Lung (tissue), 12 donors: ENCODE results near the gene PPP2R3B. TPM values are rescaled to one million over a fixed set of nuclear protein-coding genes. Genes with fewer than 3 reads are reported as not detected.
"Not testable (repeated sequence)": the region's sequence is repeated elsewhere in the genome, so short reads cannot be mapped to it uniquely, and the experiment has no call there.

ENCODE experiments used
- ATAC-seq: fragments of 200-7000 bp; cut with Tn5 transposase; one replicate; pipeline ENCODE4 v1.9.1; 2020; ENCODE audit warnings: moderate number of reproducible peaks; ENCODE audit not compliant: insufficient read depth, low FRiP score
- DNase-seq, 3 donors: peaks; one replicate each; pipeline ENCODE4 v3.0.0-alpha.2; 2013 to 2017
- H3K27ac ChIP-seq, 2 donors: one replicate each; pipeline ENCODE4 v1.5.1; 2013; ENCODE audit warnings: mild to moderate bottlenecking in 2 of 2, moderate library complexity in 2 of 2, control low read depth in 1 of 2, inconsistent platforms in 1 of 2, low read depth in 1 of 2, low read length in 1 of 2
- H3K27me3 ChIP-seq, 3 donors: one replicate each; pipeline ENCODE4 v1.5.1; 2013; ENCODE audit warnings: low read length in 2 of 3; ENCODE audit not compliant: control insufficient read depth in 3 of 3, insufficient read depth in 3 of 3
- H3K36me3 ChIP-seq, 4 donors: one replicate each; pipeline ENCODE4 v1.5.1; 2013; ENCODE audit warnings: low read length in 4 of 4, mild to moderate bottlenecking in 1 of 4, moderate library complexity in 1 of 4; ENCODE audit not compliant: control insufficient read depth in 4 of 4, insufficient read depth in 4 of 4
- H3K4me1 ChIP-seq, 5 donors: one replicate each; pipeline ENCODE4 v1.5.1; 2013; ENCODE audit warnings: low read length in 5 of 5, mild to moderate bottlenecking in 2 of 5, moderate library complexity in 1 of 5; ENCODE audit not compliant: control insufficient read depth in 5 of 5, insufficient read depth in 5 of 5
- H3K4me3 ChIP-seq: one replicate; pipeline ENCODE4 v1.5.1; 2013; ENCODE audit warnings: mild to moderate bottlenecking, control low read depth, moderate library complexity
- H3K9ac ChIP-seq, 2 donors: one replicate each; pipeline ENCODE4 v1.5.1; 2013; ENCODE audit warnings: low read length in 2 of 2, control low read depth in 1 of 2; ENCODE audit not compliant: insufficient read depth in 1 of 2
- H3K9me3 ChIP-seq, 4 donors: one replicate each; pipeline ENCODE4 v1.5.1; 2013; ENCODE audit warnings: low read length in 3 of 4, mild to moderate bottlenecking in 1 of 4, moderate library complexity in 1 of 4; ENCODE audit not compliant: control insufficient read depth in 4 of 4, insufficient read depth in 3 of 4
- WGBS, 2 donors: extraction: QIAGEN DNeasy Blood & Tissue Kit; methylation state at CpG; one replicate each; pipeline ENCODE4 v1.1.7; 2013; 5-methylcytosine and 5-hydroxymethylcytosine counted together
- polyA plus RNA-seq, 2 donors: library from polyadenylated mRNA; stranded (reverse); fragments of 200-250 nt; gene quantifications; one replicate each; pipeline ENCODE4 v1.2.1, GENCODE V29; 2013
- total RNA-seq, 2 donors: library from RNA; depleted of rRNA in 1 of 2; stranded (reverse); fragments of >200 nt in 1 of 2; gene quantifications; one replicate each; pipeline ENCODE4 v1.2.1, GENCODE V29; 2014 to 2021
- TF ChIP-seq, protein P1 (sequence below): IDR thresholded peaks from 2 replicates; pipeline ENCODE4 v1.5.1; 2012; ENCODE audit warnings: mild to moderate bottlenecking; ENCODE audit errors: control extremely low read depth, extremely low read depth
- donor health status: control.
- donor health status: control.
- donor health status: Bipolar disorder and iron deficiency.
- donor health status: healthy.
- donor health status: DM: yes; HTN: yes; CAD: no.

PPP2R3B gene
- total and polyA plus RNA-seq, 4 donors: 7.8 to 21.0 (median 15.6) TPM

DNA sequence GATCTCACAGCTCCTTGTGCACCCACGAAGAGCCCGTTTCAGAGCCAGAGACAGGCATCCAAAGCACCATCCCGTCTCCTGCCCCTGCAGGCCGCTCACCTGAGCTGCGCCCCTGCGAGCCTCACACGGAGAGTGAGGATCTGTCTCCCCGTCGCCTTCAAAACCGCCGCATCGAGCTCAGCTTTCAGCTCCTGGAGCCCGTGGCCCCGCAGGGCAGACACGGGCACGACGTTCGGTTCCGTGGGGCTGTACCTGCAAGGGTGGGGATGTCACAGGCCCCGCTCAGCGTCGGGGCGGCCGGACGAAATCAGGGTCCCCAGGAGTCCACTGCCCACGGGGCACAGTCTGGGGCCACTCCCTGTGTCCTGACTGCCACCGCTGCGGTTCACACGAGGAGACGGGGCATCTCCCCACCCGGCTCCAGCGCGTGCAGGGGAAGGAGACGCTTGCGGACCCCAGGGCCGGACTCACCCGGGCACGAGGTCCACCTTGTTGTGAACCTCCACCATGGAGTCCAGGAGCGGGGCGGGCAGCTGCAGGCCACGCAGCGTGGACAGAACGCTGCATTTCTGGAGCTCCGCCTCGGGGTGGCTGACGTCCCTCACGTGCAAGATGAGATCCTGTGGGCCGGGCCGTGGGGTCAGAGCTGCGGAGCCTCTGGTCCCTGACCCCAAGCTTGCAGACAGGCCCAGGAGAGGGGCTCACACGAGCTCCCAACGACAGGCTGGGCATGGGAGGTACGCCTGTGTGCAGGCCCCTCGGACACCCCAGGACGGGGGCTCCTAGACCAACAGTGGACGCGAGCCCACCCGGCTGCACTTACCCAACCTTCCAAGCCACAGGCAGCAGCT, 79.2 kb downstream of the PPP2R3B start:
- H3K36me3 ChIP-seq: peaks cover 38 to 57% (median 46%) of the 10 kb centered on the region in 4 donors
- peaks cover 0 to 4% (median 2%) of the 10 kb centered on the region in 4 donors for H3K9me3 ChIP-seq
- H3K9ac ChIP-seq: no peak overlapping the region
- ATAC-seq (no peak), DNase-seq (no peak)
- H3K27ac ChIP-seq: no peak overlapping the region
- no peaks in the 10 kb centered on the region for H3K27me3 ChIP-seq
- TF ChIP-seq, protein P1, sequence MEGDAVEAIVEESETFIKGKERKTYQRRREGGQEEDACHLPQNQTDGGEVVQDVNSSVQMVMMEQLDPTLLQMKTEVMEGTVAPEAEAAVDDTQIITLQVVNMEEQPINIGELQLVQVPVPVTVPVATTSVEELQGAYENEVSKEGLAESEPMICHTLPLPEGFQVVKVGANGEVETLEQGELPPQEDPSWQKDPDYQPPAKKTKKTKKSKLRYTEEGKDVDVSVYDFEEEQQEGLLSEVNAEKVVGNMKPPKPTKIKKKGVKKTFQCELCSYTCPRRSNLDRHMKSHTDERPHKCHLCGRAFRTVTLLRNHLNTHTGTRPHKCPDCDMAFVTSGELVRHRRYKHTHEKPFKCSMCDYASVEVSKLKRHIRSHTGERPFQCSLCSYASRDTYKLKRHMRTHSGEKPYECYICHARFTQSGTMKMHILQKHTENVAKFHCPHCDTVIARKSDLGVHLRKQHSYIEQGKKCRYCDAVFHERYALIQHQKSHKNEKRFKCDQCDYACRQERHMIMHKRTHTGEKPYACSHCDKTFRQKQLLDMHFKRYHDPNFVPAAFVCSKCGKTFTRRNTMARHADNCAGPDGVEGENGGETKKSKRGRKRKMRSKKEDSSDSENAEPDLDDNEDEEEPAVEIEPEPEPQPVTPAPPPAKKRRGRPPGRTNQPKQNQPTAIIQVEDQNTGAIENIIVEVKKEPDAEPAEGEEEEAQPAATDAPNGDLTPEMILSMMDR: no peak
- H3K4me3 ChIP-seq: no peak overlapping the region
- no peaks in the 10 kb centered on the region for H3K4me1 ChIP-seq
- WGBS, 2 donors: 96 to 97% methylated on average over 56 to 58 of the region's 58 CpGs

DNA sequence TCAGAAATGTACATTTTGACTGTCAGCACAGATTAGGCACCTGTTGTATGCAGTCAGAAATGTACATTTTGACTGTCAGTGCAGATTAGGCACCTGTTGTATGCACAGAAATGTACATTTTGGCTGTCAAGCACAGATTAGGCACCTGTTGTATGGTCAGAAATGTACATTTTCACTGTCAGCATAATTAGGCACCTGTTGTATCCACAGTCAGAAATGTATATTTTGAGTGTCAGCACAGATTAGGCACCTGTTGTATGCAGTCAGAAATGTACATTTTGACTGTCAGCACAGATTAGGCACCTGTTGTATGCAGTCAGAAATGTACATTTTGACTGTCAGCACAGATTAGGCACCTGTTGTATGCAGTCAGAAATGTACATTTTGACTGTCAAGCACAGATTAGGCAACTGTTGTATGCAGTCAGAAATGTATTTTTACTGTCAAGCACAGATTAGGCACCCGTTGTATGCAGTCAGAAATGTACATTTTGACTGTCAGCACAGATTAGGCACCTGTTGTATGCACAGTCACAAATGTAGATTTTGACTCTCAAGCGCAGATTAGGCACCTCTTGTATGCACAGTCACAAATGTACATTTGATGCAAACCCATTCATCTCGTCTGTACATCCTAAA, 80.0 kb downstream of the PPP2R3B start:
- not testable (repeated sequence) for ATAC-seq, DNase-seq, H3K9ac ChIP-seq, H3K4me3 ChIP-seq, H3K27ac ChIP-seq, H3K4me1 ChIP-seq, H3K27me3 ChIP-seq, H3K9me3 ChIP-seq
- H3K36me3 ChIP-seq: peaks cover 32 to 56% (median 40%) of the 10 kb centered on the region in 4 donors
- WGBS, 2 donors: 98 to 100% methylated on average over 3 of the region's 3 CpGs

DNA sequence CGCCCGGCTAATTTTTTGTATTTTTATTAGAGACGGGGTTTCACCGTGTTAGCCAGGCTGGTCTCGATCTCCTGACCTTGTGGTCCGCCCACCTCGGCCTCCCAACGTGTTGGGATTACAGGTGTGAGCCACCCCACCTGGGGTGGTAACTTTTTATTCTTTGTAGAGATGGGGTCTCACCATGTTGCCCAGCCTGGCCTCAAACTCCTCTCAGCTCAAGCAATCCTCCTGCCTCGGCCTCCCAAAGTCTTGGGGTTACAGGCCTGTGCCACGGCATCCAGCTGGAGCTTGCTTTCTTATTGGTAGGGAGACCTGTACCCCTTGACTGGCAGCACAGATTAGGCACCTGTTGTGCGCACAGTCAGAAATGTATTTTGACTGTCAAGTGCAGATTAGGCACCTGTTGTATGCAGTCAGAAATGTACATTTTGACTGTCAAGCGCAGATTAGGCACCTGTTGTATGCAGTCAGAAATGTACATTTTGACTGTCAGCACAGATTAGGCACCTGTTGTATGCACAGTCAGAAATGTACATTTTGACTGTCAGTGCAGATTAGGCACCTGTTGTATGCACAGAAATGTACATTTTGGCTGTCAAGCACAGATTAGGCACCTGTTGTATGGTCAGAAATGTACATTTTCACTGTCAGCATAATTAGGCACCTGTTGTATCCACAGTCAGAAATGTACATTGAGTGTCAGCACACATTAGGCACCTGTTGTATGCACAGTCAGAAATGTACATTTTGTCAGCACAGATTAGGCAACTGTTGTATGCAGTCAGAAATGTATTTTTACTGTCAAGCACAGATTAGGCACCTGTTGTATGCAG, 80.7 kb downstream of the PPP2R3B start:
- H3K9me3 ChIP-seq, H3K27ac ChIP-seq, H3K4me3 ChIP-seq, H3K9ac ChIP-seq, DNase-seq, ATAC-seq, H3K27me3 ChIP-seq, H3K4me1 ChIP-seq: not testable (repeated sequence)
- peaks cover 30 to 55% (median 39%) of the 10 kb centered on the region in 4 donors for H3K36me3 ChIP-seq
- 93 to 97% methylated on average over 12 of the region's 12 CpGs for WGBS, 2 donors

DNA sequence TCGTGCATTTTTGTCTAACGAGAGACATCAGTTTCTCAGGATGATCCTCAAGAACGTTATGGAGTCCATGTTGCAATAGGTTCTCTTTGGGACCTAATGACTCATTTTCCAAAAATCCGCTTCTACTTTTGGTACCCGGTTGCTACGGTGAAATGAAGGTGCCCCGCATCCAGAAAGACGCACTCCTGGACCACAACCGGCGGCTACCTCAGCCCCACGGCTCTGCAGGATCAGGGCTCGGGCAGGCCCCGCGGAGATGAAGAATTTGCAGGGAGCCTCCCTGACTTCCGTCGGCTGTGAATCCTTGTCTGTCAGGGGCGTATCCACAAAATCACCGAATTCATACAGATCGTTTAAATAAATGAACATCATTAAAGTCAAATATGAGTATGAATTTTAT, 83.7 kb downstream of the PPP2R3B start:
- H3K4me3 ChIP-seq: no peak overlapping the region
- no peaks in the 10 kb centered on the region for H3K27me3 ChIP-seq
- H3K9ac ChIP-seq: no peak overlapping the region
- no peak overlapping the region for H3K27ac ChIP-seq
- WGBS, 2 donors: 94 to 95% methylated on average over 19 of the region's 19 CpGs
- no peak for ATAC-seq
- peaks cover 0 to 6% (median 2%) of the 10 kb centered on the region in 4 donors for H3K9me3 ChIP-seq
- TF ChIP-seq, protein P1: no peak
- H3K4me1 ChIP-seq: no peaks in the 10 kb centered on the region
- no peak for DNase-seq
- peaks cover 30 to 65% (median 40%) of the 10 kb centered on the region in 4 donors for H3K36me3 ChIP-seq
